ENCODE results near the gene CELSR1. TPM values are rescaled to one million over a fixed set of nuclear protein-coding genes. Genes with fewer than 3 reads are reported as not detected.

Gene CELSR1
- total RNA-seq, 1 donor from 2014 or later, result 7.7 TPM

DNA sequence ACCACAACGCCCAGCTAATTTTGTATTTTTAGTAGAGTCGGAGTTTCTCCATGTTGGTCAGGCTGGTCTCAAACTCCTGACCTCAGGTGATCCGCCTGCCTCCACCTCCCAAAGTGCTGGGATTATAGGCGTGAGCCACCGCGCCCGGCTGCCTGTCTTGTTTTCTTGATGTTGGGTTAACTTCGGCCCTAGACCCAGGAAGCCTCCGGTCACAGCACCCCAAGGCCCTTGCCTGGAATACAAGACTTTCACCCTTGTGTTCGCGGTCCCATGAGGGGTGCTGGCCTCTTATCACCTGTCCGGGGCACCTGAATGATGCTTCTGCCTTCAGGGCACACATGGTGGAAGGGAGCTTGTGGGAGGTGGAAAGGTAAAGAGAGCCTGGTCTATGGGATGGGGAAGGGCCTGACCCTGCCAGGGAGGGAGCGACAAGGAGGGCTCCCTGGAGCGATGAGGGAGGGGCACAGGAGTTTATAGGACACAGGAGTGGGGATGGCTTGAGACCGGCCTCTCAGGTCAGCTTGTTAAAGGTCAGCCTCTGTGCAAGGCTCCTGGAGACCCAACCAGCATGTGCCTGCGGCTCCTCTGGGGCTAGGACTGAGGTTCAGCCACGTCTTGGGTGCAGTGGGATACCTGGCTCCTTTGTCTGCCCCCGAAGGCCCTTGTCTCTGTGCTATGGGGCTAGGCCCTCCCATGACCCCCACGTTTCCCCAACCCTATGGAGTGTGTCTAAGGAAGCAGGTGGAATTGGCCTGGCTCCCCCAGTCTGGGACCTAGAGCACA lies 48.1 kb upstream of the CELSR1 start:
- no peak for DNase-seq (ENCODE audit: low spot score)
- TF ChIP-seq, protein P1, sequence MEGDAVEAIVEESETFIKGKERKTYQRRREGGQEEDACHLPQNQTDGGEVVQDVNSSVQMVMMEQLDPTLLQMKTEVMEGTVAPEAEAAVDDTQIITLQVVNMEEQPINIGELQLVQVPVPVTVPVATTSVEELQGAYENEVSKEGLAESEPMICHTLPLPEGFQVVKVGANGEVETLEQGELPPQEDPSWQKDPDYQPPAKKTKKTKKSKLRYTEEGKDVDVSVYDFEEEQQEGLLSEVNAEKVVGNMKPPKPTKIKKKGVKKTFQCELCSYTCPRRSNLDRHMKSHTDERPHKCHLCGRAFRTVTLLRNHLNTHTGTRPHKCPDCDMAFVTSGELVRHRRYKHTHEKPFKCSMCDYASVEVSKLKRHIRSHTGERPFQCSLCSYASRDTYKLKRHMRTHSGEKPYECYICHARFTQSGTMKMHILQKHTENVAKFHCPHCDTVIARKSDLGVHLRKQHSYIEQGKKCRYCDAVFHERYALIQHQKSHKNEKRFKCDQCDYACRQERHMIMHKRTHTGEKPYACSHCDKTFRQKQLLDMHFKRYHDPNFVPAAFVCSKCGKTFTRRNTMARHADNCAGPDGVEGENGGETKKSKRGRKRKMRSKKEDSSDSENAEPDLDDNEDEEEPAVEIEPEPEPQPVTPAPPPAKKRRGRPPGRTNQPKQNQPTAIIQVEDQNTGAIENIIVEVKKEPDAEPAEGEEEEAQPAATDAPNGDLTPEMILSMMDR (IDR thresholded peaks at IDR 0.05; ENCODE audit: unreplicated experiment), result no peak
- no peaks in the 10 kb centered on the region for H3K36me3 Mint-ChIP-seq (ENCODE audit: low read depth, unreplicated experiment)
- H3K27ac Mint-ChIP-seq (ENCODE audit: unreplicated experiment), result no peak overlapping the region
- peaks cover 3% of the 10 kb centered on the region for H3K4me1 Mint-ChIP-seq (ENCODE audit: unreplicated experiment)
- no peaks in the 10 kb centered on the region for H3K9me3 Mint-ChIP-seq (ENCODE audit: unreplicated experiment)
- H3K27me3 Mint-ChIP-seq (ENCODE audit: unreplicated experiment), result peaks cover 5% of the 10 kb centered on the region
- no peak overlapping the region for H3K4me3 Mint-ChIP-seq (ENCODE audit: unreplicated experiment)

DNA sequence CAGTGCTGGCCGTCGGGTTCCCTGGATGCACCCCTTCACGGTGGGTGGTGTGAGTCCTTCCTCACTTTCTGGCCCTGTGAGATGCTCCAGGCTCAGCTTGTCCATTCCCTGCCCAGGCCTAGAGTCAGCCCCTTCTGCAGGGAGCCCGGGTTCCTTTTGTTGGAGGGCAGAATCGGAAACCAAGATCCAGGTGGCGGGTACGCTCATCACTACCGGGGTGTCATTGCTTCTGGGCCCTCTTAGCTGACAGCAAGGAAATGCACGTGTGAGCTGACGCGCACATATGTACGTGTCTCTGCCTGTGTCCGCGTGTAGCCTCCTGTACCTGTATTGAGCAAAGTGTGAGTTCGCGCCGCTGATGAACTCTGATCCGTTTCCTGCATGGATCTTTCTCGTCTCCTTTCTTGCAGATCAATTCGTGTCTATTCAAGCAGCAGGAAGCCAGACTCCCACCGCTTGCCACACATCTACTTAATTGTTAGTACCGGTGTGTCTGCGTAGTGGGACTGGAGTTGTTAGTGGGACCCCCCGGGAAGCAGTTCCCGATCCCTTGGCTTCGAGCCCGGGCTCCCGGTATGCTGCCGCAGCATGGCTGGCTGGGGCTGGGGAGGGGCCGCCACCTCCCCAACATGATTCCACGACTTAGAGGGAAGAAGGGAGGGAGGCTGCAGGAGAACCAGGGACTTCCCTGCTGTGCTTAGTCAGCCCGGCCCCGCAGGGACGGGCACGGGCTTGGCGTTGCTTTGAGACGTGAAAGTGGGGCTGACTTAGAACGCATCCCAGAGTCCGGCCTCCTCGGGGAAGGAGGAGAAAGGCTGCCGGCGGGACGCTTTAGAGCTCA lies 46.9 kb upstream of the CELSR1 start:
- Mint-ChIP-seq H3K4me1 (ENCODE audit: unreplicated experiment) (peaks cover 5% of the 10 kb centered on the region), H3K27me3 (ENCODE audit: unreplicated experiment) (peaks cover 6% of the 10 kb centered on the region), H3K4me3 (ENCODE audit: unreplicated experiment) (no peak overlapping the region), H3K27ac (ENCODE audit: unreplicated experiment) (no peak overlapping the region), H3K36me3 (ENCODE audit: low read depth, unreplicated experiment) (no peaks in the 10 kb centered on the region), H3K9me3 (ENCODE audit: unreplicated experiment) (no peaks in the 10 kb centered on the region)
- TF ChIP-seq, protein P1 (IDR thresholded peaks at IDR 0.05; ENCODE audit: unreplicated experiment), result no peak
- DNase-seq (ENCODE audit: low spot score), result no peak

DNA sequence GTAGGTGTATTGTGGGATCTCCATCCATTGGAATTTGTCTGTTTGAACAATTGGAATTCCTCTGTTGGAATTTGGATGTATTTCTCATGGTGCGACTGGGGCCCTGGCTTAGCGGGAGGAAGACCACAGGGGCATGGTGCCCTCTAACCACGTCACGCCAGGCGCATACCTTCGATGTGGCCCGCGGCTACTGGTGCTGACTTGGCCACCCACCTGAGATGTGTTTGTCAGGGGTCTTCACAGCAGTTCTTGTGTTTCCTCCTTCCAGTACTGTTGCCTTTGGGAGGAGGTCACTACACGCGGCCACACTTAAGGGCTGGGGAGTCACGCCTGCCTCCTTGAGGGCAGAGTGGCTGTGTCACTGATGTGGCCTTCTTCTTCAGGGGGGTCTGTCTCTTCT lies 46.2 kb upstream of the CELSR1 start:
- Mint-ChIP-seq H3K4me1 (ENCODE audit: unreplicated experiment) (peaks cover 5% of the 10 kb centered on the region), H3K27ac (ENCODE audit: unreplicated experiment) (no peak overlapping the region), H3K9me3 (ENCODE audit: unreplicated experiment) (no peaks in the 10 kb centered on the region), H3K27me3 (ENCODE audit: unreplicated experiment) (peaks cover 7% of the 10 kb centered on the region), H3K36me3 (ENCODE audit: low read depth, unreplicated experiment) (no peaks in the 10 kb centered on the region), H3K4me3 (ENCODE audit: unreplicated experiment) (no peak overlapping the region)
- no peak for DNase-seq (ENCODE audit: low spot score)
- TF ChIP-seq, protein P1 (IDR thresholded peaks at IDR 0.05; ENCODE audit: unreplicated experiment), result no peak

DNA sequence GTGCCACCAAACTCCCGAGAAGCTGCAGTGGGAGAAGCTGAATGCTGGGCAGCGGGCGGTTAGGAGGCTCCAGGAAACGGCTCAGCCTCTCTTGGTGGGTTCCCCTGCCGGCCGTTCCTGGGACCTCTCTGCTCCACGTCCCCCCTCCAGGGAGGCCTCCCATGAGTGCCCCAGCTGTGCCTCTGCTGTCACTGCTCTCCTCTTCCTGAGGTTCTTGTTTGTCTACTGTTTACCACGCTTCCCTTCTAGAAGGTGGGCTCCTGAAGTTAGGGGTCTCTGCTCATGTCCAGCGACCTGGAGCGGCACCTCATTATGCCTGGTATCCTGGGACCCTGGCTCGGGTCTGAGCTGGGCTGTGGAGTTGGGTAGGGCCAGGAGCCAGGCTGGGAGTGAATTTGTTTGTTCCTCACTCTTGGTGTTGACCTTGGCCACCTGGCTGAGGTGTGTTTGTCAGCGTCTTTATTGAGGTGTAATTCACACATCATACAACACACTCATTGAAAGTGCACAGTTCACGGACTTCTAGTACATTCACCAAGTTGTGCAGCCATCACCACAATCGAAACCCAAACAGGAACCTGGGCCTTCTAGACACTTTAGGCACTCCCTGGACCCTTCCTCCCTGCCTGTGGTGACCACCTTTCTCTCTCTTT lies 45.0 kb upstream of the CELSR1 start:
- TF ChIP-seq, protein P1 (IDR thresholded peaks at IDR 0.05; ENCODE audit: unreplicated experiment), result no peak
- H3K4me1 Mint-ChIP-seq (ENCODE audit: unreplicated experiment), result peaks cover 5% of the 10 kb centered on the region

More for the DNA sequence above, 45.0 kb upstream of the CELSR1 start:
- H3K36me3 Mint-ChIP-seq (ENCODE audit: low read depth, unreplicated experiment), result no peaks in the 10 kb centered on the region
- H3K27me3 Mint-ChIP-seq (ENCODE audit: unreplicated experiment), result peaks cover 7% of the 10 kb centered on the region
- no peaks in the 10 kb centered on the region for H3K9me3 Mint-ChIP-seq (ENCODE audit: unreplicated experiment)
- no peak for DNase-seq (ENCODE audit: low spot score)
- H3K4me3 Mint-ChIP-seq (ENCODE audit: unreplicated experiment), result no peak overlapping the region
- H3K27ac Mint-ChIP-seq (ENCODE audit: unreplicated experiment), result peak overlapping the region; percentile 42

All from endothelial cell (in vitro differentiated cells).